Measurements from ENCODE around the gene CDK5RAP3. TPM values are rescaled to one million over a fixed set of nuclear protein-coding genes. Genes with fewer than 3 reads are reported as not detected.

Gene CDK5RAP3
- total and polyA plus RNA-seq, 2 experiments from 2014 or later, result 92.6 to 106 TPM

DNA sequence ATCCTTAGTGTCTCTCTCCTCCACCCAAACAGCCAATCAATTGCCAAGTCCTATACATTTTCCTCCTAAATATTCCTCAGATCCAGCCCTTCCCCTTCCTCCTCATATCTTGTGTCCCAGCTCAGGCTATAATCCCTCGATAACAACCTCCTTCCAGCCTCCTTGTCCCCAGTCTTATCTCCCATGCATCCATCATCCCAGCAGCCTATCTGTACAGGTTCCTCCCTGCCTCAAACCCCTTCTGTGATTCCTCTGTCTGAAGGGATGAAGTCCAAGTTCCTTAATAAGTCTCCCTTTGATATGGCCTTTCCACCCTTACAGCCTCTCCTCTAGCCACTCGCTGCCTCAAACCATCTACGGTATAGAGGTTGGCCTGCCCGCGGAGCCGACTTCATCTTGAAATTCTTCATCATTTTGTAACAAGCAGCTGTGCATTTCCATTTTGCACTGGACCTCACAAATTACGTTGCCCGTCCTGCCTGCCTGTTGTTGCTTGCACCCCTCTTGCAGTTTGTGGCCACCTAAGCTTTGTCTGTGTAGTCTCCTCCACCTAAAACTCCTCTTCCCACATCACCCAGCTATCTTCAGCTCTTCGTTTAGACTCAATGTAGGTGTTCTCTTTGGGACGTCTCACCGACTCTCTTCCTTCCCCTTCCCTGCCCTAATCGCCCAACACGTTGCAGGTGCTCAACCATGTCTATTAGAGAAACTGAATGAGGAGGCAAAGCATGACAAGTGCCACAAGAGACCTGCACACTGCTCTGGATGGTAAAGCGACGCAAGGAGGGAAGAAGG lies 786 bp upstream of the CDK5RAP3 start:
- H3K4me3 ChIP-seq, result peak overlapping the region; percentile 51
- no peak overlapping the region; the same call in 1 of the 2 replicates for H3K27ac Mint-ChIP-seq

More for the DNA sequence above, 786 bp upstream of the CDK5RAP3 start:
- peaks cover 19% of the 10 kb centered on the region for H3K36me3 Mint-ChIP-seq (ENCODE audit: low read depth)
- peaks cover 4% of the 10 kb centered on the region for H3K4me1 Mint-ChIP-seq
- peaks cover 11% of the 10 kb centered on the region for H3K4me1 ChIP-seq (ENCODE audit: insufficient read depth)
- H3K27me3 Mint-ChIP-seq (ENCODE audit: insufficient read depth, low read depth, poor library complexity), result peaks cover 10% of the 10 kb centered on the region
- H3K9me3 Mint-ChIP-seq, result no peaks in the 10 kb centered on the region
- H3K4me2 ChIP-seq, result peak overlapping the region; percentile 83
- no peaks in the 10 kb centered on the region for H3K36me3 ChIP-seq (ENCODE audit: insufficient read depth)
- no peaks in the 10 kb centered on the region for H3K9me2 ChIP-seq (ENCODE audit: insufficient read depth)
- no peaks in the 10 kb centered on the region for H3K27me3 ChIP-seq (ENCODE audit: insufficient read depth)
- no peak overlapping the region for H3K27ac ChIP-seq (ENCODE audit: low read depth)
- H4K20me1 ChIP-seq (replicated peaks; ENCODE audit: insufficient read depth), result no peaks in the 10 kb centered on the region; the same call in none of the 2 replicates
- 0 out of 2 replicates have a peak, but pooled peaks cover 7% of the 10 kb centered on the region for H3K79me2 ChIP-seq (replicated peaks; ENCODE audit: insufficient read depth)
- H2AFZ ChIP-seq, result peak overlapping the region; percentile 100
- TF ChIP-seq EZH2phosphoT487 (IDR thresholded peaks at IDR 0.05; ENCODE audit: unreplicated experiment) (no peak), POLR2AphosphoS5 (IDR thresholded peaks at IDR 0.05; ENCODE audit: low read depth) (no peak), STAT1 (IDR thresholded peaks at IDR 0.05; ENCODE audit: unreplicated experiment) (no peak), NANOG (IDR thresholded peaks at IDR 0.05; ENCODE audit: borderline replicate concordance) (no peak), JUNB (IDR thresholded peaks at IDR 0.05; ENCODE audit: unreplicated experiment) (no peak), EZH2 (IDR thresholded peaks at IDR 0.05; ENCODE audit: low read depth, unreplicated experiment) (no peak), ZNF331 (CRISPR knock-in tag; IDR thresholded peaks at IDR 0.05; ENCODE audit: low read depth) (no peak)
- TF ChIP-seq, protein P1, sequence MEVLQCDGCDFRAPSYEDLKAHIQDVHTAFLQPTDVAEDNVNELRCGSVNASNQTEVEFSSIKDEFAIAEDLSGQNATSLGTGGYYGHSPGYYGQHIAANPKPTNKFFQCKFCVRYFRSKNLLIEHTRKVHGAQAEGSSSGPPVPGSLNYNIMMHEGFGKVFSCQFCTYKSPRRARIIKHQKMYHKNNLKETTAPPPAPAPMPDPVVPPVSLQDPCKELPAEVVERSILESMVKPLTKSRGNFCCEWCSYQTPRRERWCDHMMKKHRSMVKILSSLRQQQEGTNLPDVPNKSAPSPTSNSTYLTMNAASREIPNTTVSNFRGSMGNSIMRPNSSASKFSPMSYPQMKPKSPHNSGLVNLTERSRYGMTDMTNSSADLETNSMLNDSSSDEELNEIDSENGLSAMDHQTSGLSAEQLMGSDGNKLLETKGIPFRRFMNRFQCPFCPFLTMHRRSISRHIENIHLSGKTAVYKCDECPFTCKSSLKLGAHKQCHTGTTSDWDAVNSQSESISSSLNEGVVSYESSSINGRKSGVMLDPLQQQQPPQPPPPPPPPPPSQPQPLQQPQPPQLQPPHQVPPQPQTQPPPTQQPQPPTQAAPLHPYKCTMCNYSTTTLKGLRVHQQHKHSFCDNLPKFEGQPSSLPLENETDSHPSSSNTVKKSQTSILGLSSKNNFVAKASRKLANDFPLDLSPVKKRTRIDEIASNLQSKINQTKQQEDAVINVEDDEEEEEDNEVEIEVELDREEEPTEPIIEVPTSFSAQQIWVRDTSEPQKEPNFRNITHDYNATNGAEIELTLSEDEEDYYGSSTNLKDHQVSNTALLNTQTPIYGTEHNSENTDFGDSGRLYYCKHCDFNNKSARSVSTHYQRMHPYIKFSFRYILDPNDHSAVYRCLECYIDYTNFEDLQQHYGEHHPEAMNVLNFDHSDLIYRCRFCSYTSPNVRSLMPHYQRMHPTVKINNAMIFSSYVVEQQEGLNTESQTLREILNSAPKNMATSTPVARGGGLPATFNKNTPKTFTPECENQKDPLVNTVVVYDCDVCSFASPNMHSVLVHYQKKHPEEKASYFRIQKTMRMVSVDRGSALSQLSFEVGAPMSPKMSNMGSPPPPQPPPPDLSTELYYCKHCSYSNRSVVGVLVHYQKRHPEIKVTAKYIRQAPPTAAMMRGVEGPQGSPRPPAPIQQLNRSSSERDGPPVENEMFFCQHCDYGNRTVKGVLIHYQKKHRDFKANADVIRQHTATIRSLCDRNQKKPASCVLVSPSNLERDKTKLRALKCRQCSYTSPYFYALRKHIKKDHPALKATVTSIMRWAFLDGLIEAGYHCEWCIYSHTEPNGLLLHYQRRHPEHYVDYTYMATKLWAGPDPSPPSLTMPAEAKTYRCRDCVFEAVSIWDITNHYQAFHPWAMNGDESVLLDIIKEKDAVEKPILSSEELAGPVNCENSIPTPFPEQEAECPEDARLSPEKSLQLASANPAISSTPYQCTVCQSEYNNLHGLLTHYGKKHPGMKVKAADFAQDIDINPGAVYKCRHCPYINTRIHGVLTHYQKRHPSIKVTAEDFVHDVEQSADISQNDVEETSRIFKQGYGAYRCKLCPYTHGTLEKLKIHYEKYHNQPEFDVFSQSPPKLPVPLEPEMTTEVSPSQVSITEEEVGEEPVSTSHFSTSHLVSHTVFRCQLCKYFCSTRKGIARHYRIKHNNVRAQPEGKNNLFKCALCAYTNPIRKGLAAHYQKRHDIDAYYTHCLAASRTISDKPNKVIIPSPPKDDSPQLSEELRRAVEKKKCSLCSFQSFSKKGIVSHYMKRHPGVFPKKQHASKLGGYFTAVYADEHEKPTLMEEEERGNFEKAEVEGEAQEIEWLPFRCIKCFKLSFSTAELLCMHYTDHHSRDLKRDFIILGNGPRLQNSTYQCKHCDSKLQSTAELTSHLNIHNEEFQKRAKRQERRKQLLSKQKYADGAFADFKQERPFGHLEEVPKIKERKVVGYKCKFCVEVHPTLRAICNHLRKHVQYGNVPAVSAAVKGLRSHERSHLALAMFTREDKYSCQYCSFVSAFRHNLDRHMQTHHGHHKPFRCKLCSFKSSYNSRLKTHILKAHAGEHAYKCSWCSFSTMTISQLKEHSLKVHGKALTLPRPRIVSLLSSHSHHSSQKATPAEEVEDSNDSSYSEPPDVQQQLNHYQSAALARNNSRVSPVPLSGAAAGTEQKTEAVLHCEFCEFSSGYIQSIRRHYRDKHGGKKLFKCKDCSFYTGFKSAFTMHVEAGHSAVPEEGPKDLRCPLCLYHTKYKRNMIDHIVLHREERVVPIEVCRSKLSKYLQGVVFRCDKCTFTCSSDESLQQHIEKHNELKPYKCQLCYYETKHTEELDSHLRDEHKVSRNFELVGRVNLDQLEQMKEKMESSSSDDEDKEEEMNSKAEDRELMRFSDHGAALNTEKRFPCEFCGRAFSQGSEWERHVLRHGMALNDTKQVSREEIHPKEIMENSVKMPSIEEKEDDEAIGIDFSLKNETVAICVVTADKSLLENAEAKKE (CRISPR knock-in tag; IDR thresholded peaks at IDR 0.05), result no peak
- TF ChIP-seq, protein P2, sequence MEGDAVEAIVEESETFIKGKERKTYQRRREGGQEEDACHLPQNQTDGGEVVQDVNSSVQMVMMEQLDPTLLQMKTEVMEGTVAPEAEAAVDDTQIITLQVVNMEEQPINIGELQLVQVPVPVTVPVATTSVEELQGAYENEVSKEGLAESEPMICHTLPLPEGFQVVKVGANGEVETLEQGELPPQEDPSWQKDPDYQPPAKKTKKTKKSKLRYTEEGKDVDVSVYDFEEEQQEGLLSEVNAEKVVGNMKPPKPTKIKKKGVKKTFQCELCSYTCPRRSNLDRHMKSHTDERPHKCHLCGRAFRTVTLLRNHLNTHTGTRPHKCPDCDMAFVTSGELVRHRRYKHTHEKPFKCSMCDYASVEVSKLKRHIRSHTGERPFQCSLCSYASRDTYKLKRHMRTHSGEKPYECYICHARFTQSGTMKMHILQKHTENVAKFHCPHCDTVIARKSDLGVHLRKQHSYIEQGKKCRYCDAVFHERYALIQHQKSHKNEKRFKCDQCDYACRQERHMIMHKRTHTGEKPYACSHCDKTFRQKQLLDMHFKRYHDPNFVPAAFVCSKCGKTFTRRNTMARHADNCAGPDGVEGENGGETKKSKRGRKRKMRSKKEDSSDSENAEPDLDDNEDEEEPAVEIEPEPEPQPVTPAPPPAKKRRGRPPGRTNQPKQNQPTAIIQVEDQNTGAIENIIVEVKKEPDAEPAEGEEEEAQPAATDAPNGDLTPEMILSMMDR (conservative IDR thresholded peaks at IDR 0.05; ENCODE audit: low read depth in 2 of 2), result no peak
- TF ChIP-seq, protein P3, sequence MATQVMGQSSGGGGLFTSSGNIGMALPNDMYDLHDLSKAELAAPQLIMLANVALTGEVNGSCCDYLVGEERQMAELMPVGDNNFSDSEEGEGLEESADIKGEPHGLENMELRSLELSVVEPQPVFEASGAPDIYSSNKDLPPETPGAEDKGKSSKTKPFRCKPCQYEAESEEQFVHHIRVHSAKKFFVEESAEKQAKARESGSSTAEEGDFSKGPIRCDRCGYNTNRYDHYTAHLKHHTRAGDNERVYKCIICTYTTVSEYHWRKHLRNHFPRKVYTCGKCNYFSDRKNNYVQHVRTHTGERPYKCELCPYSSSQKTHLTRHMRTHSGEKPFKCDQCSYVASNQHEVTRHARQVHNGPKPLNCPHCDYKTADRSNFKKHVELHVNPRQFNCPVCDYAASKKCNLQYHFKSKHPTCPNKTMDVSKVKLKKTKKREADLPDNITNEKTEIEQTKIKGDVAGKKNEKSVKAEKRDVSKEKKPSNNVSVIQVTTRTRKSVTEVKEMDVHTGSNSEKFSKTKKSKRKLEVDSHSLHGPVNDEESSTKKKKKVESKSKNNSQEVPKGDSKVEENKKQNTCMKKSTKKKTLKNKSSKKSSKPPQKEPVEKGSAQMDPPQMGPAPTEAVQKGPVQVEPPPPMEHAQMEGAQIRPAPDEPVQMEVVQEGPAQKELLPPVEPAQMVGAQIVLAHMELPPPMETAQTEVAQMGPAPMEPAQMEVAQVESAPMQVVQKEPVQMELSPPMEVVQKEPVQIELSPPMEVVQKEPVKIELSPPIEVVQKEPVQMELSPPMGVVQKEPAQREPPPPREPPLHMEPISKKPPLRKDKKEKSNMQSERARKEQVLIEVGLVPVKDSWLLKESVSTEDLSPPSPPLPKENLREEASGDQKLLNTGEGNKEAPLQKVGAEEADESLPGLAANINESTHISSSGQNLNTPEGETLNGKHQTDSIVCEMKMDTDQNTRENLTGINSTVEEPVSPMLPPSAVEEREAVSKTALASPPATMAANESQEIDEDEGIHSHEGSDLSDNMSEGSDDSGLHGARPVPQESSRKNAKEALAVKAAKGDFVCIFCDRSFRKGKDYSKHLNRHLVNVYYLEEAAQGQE (IDR thresholded peaks at IDR 0.05; ENCODE audit: unreplicated experiment), result no peak
- peak overlapping the region; percentile 57 for H3K4me3 Mint-ChIP-seq
- ATAC-seq (no peak), DNase-seq (ENCODE audit: low spot score) (no peak)
- peaks cover 3% of the 10 kb centered on the region; the same call in 1 of the 2 replicates for H3F3A ChIP-seq (replicated peaks; ENCODE audit: low read depth)
